Neuron (in vitro differentiated cells): ENCODE results near the gene CTRB2.
"Not testable (repeated sequence)": the region's sequence is repeated elsewhere in the genome, so short reads cannot be mapped to it uniquely, and the experiment has no call there.

Experiments
- H2AFZ ChIP-seq: one replicate; pipeline ENCODE4 v1.6.1; 2013; ENCODE audit warnings: low read depth, mild to moderate bottlenecking, inconsistent platforms, low read length, moderate library complexity
- H3K27me3 ChIP-seq: one replicate; pipeline ENCODE4 v1.6.1; 2013; ENCODE audit warnings: low read length; ENCODE audit not compliant: insufficient read depth
- H3K36me3 ChIP-seq: one replicate; pipeline ENCODE4 v1.6.1; 2013; ENCODE audit warnings: low read length; ENCODE audit not compliant: insufficient read depth
- H3K4me1 ChIP-seq: one replicate; pipeline ENCODE4 v1.6.1; 2013; ENCODE audit warnings: low read length; ENCODE audit not compliant: insufficient read depth
- H3K4me3 ChIP-seq: 2 replicates; pipeline ENCODE4 v1.5.1; 2013; ENCODE audit warnings: mild to moderate bottlenecking, low read length, moderate library complexity
- H3K9me3 ChIP-seq: one replicate; pipeline ENCODE4 v1.6.1; 2013; ENCODE audit warnings: low read length

Gene CTRB2

GRCh38 chr16:75216576-75216975 lies 9.6 kb upstream of the CTRB2 start:
- no peak overlapping the region for H3K4me3 ChIP-seq
- no peaks in the 10 kb centered on the region for H3K36me3 ChIP-seq
- H2AFZ ChIP-seq: no peak overlapping the region
- no peaks in the 10 kb centered on the region for H3K9me3 ChIP-seq
- no peaks in the 10 kb centered on the region for H3K4me1 ChIP-seq
- H3K27me3 ChIP-seq: no peaks in the 10 kb centered on the region

- H3K9me3 ChIP-seq: no peaks in the 10 kb centered on the region
- no peak overlapping the region for H3K4me3 ChIP-seq
- H2AFZ ChIP-seq: no peak overlapping the region
- H3K4me1 ChIP-seq: no peaks in the 10 kb centered on the region
- no peaks in the 10 kb centered on the region for H3K27me3 ChIP-seq
- H3K36me3 ChIP-seq: no peaks in the 10 kb centered on the region
Measured at GRCh38 chr16:75216127-75216526, 9.2 kb upstream of the CTRB2 start.

GRCh38 chr16:75211286-75211685 lies 4.3 kb upstream of the CTRB2 start:
- H3K9me3 ChIP-seq, H3K36me3 ChIP-seq, H3K4me1 ChIP-seq, H2AFZ ChIP-seq, H3K4me3 ChIP-seq, H3K27me3 ChIP-seq: not testable (repeated sequence)

- H2AFZ ChIP-seq: no peak overlapping the region
- H3K36me3 ChIP-seq: no peaks in the 10 kb centered on the region
- no peaks in the 10 kb centered on the region for H3K9me3 ChIP-seq
Measured at GRCh38 chr16:75209944-75210343, 3.0 kb upstream of the CTRB2 start.

GRCh38 chr16:75209514-75209913 lies 2.6 kb upstream of the CTRB2 start:
- not testable (repeated sequence) for H3K4me1 ChIP-seq, H3K36me3 ChIP-seq, H3K27me3 ChIP-seq, H3K4me3 ChIP-seq, H2AFZ ChIP-seq, H3K9me3 ChIP-seq

More at GRCh38 chr16:75209944-75210343, 3.0 kb upstream of the CTRB2 start:
- Histone ChIP-seq H3K4me1 (no peaks in the 10 kb centered on the region), H3K27me3 (no peaks in the 10 kb centered on the region), H3K4me3 (no peak overlapping the region)

GRCh38 chr16:75208861-75209505 lies 2.0 kb upstream of the CTRB2 start:
- no peaks in the 10 kb centered on the region for H3K9me3 ChIP-seq
- no peaks in the 10 kb centered on the region for H3K27me3 ChIP-seq
- no peak overlapping the region for H2AFZ ChIP-seq
- no peak overlapping the region for H3K4me3 ChIP-seq
- H3K36me3 ChIP-seq: no peaks in the 10 kb centered on the region
- no peaks in the 10 kb centered on the region for H3K4me1 ChIP-seq

GRCh38 chr16:75208242-75208825 lies 1.4 kb upstream of the CTRB2 start:
- H2AFZ ChIP-seq: no peak overlapping the region
- no peaks in the 10 kb centered on the region for H3K4me1 ChIP-seq
- no peaks in the 10 kb centered on the region for H3K27me3 ChIP-seq
- H3K4me3 ChIP-seq: no peak overlapping the region
- H3K9me3 ChIP-seq: no peaks in the 10 kb centered on the region
- H3K36me3 ChIP-seq: no peaks in the 10 kb centered on the region

- Histone ChIP-seq H2AFZ (no peak overlapping the region), H3K4me1 (no peaks in the 10 kb centered on the region), H3K4me3 (no peak overlapping the region), H3K27me3 (no peaks in the 10 kb centered on the region), H3K36me3 (no peaks in the 10 kb centered on the region), H3K9me3 (no peaks in the 10 kb centered on the region)
Measured at GRCh38 chr16:75207831-75208230, 870 bp upstream of the CTRB2 start.

- H3K4me1 ChIP-seq, H3K4me3 ChIP-seq, H3K9me3 ChIP-seq, H2AFZ ChIP-seq, H3K36me3 ChIP-seq, H3K27me3 ChIP-seq: not testable (repeated sequence)
Measured at GRCh38 chr16:75205961-75206748, 806 bp downstream of the CTRB2 start.

GRCh38 chr16:75205438-75205837 lies 1.5 kb downstream of the CTRB2 start:
- not testable (repeated sequence) for H2AFZ ChIP-seq, H3K4me3 ChIP-seq, H3K9me3 ChIP-seq, H3K4me1 ChIP-seq, H3K27me3 ChIP-seq, H3K36me3 ChIP-seq

GRCh38 chr16:75204905-75205304 lies 2.1 kb downstream of the CTRB2 start:
- not testable (repeated sequence) for H2AFZ ChIP-seq, H3K27me3 ChIP-seq, H3K4me3 ChIP-seq, H3K36me3 ChIP-seq, H3K4me1 ChIP-seq, H3K9me3 ChIP-seq

- Histone ChIP-seq H3K4me3 (no peak overlapping the region), H3K9me3 (no peaks in the 10 kb centered on the region), H3K4me1 (no peaks in the 10 kb centered on the region), H3K36me3 (no peaks in the 10 kb centered on the region), H3K27me3 (no peaks in the 10 kb centered on the region), H2AFZ (no peak overlapping the region)
Measured at GRCh38 chr16:75204410-75204758, 2.6 kb downstream of the CTRB2 start.

- H3K4me3 ChIP-seq: no peak overlapping the region
Measured at GRCh38 chr16:75203667-75204409, 3.1 kb downstream of the CTRB2 start.

More at GRCh38 chr16:75203667-75204409, 3.1 kb downstream of the CTRB2 start:
- Histone ChIP-seq H3K9me3 (no peaks in the 10 kb centered on the region), H3K36me3 (no peaks in the 10 kb centered on the region), H2AFZ (no peak overlapping the region), H3K27me3 (no peaks in the 10 kb centered on the region), H3K4me1 (no peaks in the 10 kb centered on the region)
